ENCODE measurements around the gene ZNF783. TPM values are rescaled to one million over a fixed set of nuclear protein-coding genes. Genes with fewer than 3 reads are reported as not detected.
A peak's percentile ranks its signal among the peaks of the same experiment; 100 is the strongest.

Gene ZNF783
- total RNA-seq, 2 experiments from 2014 or later, result 13.2 to 13.4 TPM

DNA sequence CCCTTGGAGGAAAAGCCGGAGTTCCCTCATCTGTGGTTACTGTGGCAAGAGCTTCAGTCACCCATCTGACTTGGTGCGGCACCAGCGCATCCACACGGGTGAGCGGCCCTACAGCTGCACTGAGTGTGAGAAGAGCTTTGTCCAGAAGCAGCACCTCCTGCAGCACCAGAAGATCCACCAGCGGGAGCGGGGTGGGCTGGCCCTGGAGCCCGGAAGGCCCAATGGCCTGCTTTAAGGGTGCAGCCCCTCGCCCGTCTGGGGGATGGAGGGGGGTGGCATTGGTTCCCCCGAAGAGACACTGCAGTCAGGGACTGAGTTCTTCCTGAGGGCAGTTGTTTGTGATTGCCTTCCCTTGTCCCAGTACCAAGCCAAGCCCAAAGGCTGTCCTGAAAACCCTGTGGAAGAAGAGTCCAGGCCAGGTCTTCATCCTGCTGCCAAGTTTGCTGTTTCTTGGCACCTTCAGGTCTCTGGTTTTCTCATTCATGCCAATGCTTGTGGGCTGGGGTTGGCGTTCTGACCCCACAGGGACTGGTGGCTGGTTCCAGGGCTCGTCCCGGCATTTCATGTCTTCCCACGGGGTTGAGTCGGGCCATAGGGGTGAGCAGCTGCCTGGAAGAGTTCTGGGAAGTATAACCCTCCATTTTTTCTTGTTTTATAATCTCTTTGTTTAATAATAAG, 7.7 kb upstream of the ZNF783 start:
- intact Hi-C loops (cut with micrococcal nuclease), result no loop called here
- Mint-ChIP-seq H3K27me3 (no peaks in the 10 kb centered on the region), H3K4me3 (no peak overlapping the region), H3K9me3 (no peaks in the 10 kb centered on the region), H3K27ac (no peak overlapping the region), H3K36me3 (ENCODE audit: low read depth) (peaks cover 18% of the 10 kb centered on the region), H3K4me1 (ENCODE audit: low read depth) (peaks cover 5% of the 10 kb centered on the region)
- CTCF ChIA-PET, result interaction anchor here (2.5 kb wide), 1 partner anchor 7 kb away, joined by 12 read pairs; the partner anchor contains the start of gene ZNF783
- TF ChIP-seq, protein P1, sequence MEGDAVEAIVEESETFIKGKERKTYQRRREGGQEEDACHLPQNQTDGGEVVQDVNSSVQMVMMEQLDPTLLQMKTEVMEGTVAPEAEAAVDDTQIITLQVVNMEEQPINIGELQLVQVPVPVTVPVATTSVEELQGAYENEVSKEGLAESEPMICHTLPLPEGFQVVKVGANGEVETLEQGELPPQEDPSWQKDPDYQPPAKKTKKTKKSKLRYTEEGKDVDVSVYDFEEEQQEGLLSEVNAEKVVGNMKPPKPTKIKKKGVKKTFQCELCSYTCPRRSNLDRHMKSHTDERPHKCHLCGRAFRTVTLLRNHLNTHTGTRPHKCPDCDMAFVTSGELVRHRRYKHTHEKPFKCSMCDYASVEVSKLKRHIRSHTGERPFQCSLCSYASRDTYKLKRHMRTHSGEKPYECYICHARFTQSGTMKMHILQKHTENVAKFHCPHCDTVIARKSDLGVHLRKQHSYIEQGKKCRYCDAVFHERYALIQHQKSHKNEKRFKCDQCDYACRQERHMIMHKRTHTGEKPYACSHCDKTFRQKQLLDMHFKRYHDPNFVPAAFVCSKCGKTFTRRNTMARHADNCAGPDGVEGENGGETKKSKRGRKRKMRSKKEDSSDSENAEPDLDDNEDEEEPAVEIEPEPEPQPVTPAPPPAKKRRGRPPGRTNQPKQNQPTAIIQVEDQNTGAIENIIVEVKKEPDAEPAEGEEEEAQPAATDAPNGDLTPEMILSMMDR (IDR thresholded peaks at IDR 0.05), result no peak
- POLR2A ChIA-PET, result interaction anchor here (1.3 kb wide), 1 partner anchor 9 kb away, joined by 3 read pairs; no protein-coding TSS in a partner anchor
- DNase-seq, result no peak
- no peak for ATAC-seq

DNA sequence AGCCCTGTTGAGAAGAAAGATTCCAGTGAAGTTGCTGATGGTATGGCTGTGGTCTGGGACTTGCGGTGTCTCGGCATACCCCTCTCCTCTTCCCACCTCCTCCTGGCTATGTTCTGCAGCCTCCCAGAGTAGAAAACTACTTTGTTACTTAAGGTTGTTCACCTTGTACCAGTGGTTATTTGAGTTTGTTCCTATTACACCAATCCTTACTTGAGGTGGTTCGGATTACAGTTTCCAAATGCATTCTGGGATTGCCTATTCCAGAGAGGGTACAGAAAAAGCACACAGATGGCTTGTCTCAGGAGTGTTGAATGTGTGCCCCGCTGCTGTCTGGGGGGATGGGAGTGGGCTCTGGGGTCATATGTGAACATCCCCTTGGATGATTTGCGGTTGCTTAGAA, 6.8 kb upstream of the ZNF783 start:
- POLR2A ChIA-PET, result no interaction called here
- H3K4me3 Mint-ChIP-seq, result no peak overlapping the region
- TF ChIP-seq, protein P1 (IDR thresholded peaks at IDR 0.05), result no peak
- no peak overlapping the region for H3K27ac Mint-ChIP-seq
- no peaks in the 10 kb centered on the region for H3K9me3 Mint-ChIP-seq
- DNase-seq (no peak), ATAC-seq (no peak)
- H3K36me3 Mint-ChIP-seq (ENCODE audit: low read depth), result peaks cover 17% of the 10 kb centered on the region
- H3K27me3 Mint-ChIP-seq, result no peaks in the 10 kb centered on the region
- CTCF ChIA-PET, result no interaction called here
- peaks cover 2% of the 10 kb centered on the region for H3K4me1 Mint-ChIP-seq (ENCODE audit: low read depth)
- intact Hi-C loops (cut with micrococcal nuclease), result no loop called here

DNA sequence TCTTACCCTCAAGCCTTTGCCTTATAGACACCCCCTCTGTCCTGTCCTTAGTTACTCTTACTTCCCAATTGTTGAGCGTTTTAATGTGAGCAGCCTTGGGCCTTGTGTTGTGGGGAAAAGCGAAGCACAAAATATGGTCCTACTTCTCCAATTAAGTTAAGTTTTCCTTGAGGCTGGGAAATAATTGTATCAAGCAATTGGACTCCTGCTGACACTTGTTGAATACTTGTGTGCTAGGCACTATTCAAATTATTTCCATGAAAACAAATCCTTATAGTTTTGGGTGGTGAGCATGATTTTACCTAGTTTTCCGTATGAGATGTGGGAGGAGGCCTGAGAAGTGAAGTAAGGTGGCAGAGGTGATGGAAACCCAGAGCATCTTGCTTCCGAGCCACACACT, 5.4 kb upstream of the ZNF783 start:
- TF ChIP-seq, protein P1 (IDR thresholded peaks at IDR 0.05), result no peak
- no peak for ATAC-seq
- intact Hi-C loops (cut with micrococcal nuclease), result no loop called here
- no peak overlapping the region for H3K4me3 Mint-ChIP-seq
- CTCF ChIA-PET, result no interaction called here
- DNase-seq, result no peak
- H3K4me1 Mint-ChIP-seq (ENCODE audit: low read depth), result peaks cover 9% of the 10 kb centered on the region
- POLR2A ChIA-PET, result interaction anchor here (1.6 kb wide), 1 partner anchor 16 kb away, joined by 5 read pairs; the partner anchor contains the start of gene ZNF212
- H3K27me3 Mint-ChIP-seq, result no peaks in the 10 kb centered on the region
- no peaks in the 10 kb centered on the region for H3K9me3 Mint-ChIP-seq
- H3K36me3 Mint-ChIP-seq (ENCODE audit: low read depth), result peaks cover 10% of the 10 kb centered on the region
- H3K27ac Mint-ChIP-seq, result no peak overlapping the region

DNA sequence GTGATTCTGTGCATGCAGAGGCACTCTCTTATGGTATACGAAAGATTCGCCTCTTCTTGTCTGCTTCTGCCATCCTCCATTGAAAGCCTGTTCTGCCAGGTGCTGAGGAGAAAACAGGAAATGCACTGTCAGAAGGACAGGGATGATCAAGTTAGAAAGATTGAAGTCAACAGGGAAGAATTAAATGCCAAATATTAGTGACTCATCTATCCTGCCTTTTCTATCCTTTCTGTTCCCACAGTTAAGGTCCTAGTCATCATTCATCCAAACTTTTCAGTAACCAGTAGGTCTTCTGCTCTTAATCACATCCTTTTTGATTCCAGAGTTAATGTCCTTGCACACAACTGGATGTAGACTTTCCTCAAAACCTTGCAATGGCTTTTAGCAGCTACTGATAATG, 4.8 kb upstream of the ZNF783 start:
- Mint-ChIP-seq H3K4me1 (ENCODE audit: low read depth) (peaks cover 11% of the 10 kb centered on the region), H3K27me3 (no peaks in the 10 kb centered on the region), H3K27ac (peak overlapping the region; percentile 40), H3K9me3 (no peaks in the 10 kb centered on the region), H3K36me3 (ENCODE audit: low read depth) (peaks cover 8% of the 10 kb centered on the region), H3K4me3 (no peak overlapping the region)
- intact Hi-C loops (cut with micrococcal nuclease), result no loop called here
- ChIA-PET POLR2A (interaction anchor here (0.6 to 1.9 kb wide), 3 partner anchors 8 to 67 kb away, joined by 3 to 6 read pairs (median 5); partner anchors contain the start of gene ZNF212), CTCF (no interaction called here)
- DNase-seq (no peak), ATAC-seq (no peak)
- TF ChIP-seq, protein P1 (IDR thresholded peaks at IDR 0.05), result no peak

DNA sequence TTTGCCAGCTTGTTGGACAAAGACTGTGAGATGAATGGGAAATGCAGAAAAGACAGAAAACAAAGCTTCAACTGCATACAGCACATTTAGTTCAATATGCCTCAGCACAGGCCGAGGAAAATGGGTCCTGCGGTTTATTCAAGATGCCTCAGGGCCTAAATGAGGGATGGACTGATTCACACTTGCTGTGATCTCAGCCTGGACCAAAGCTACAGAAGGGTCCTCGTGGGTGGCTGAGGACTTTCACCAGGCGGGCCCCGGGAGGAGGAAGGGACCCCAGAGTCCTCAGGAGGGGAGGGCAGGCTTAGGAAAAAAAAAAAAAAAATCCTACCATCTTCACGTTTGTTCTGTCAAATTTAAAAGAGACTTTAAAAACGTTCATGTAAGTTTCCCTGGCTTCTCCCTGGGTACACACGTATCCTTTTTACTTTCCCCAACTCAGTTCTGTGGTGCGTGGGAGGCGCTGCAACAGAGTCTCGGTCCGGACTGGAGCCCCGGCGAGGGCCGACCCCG, 624 bp upstream of the ZNF783 start:
- H3K4me1 Mint-ChIP-seq (ENCODE audit: low read depth), result peaks cover 29% of the 10 kb centered on the region
- ChIA-PET CTCF (interaction anchor here (0.5 to 1.9 kb wide), 17 partner anchors 8 to 371 kb away, joined by 3 to 34 read pairs (median 5); partner anchors contain the start of genes ZNF212, ZNF282, ZNF398 and ZNF425), POLR2A (interaction anchor here (0.6 to 1.7 kb wide), 11 partner anchors 12 to 198 kb away, joined by 3 to 11 read pairs (median 4); partner anchors contain the start of gene ZNF282)
- H3K9me3 Mint-ChIP-seq, result no peaks in the 10 kb centered on the region
- H3K36me3 Mint-ChIP-seq (ENCODE audit: low read depth), result peaks cover 14% of the 10 kb centered on the region
- peak overlapping the region; percentile 72 for H3K4me3 Mint-ChIP-seq
- H3K27ac Mint-ChIP-seq, result peak overlapping the region; percentile 87
- intact Hi-C loops (cut with micrococcal nuclease), result no loop called here
- peak; percentile 22 for ATAC-seq
- TF ChIP-seq, protein P1 (IDR thresholded peaks at IDR 0.05), result no peak
- peak; percentile 44 for DNase-seq
- no peaks in the 10 kb centered on the region for H3K27me3 Mint-ChIP-seq

Data from activated CD8-positive, alpha-beta T cell treated with anti-CD3 and anti-CD28 coated beads for 36 hours (primary cell).